ES-I3 (cell line): ENCODE data around the gene MAN2C1.
"Not testable (repeated sequence)": the region's sequence is repeated elsewhere in the genome, so short reads cannot be mapped to it uniquely, and the experiment has no call there.

ENCODE experiments used
- H3K36me3 ChIP-seq: 2 replicates; pipeline ENCODE4 v1.6.1; 2013; ENCODE audit warnings: mild to moderate bottlenecking, low read length, control low read depth, moderate library complexity; ENCODE audit not compliant: insufficient read depth
- H3K4me1 ChIP-seq: 2 replicates; pipeline ENCODE4 v1.6.1; 2013; ENCODE audit warnings: mild to moderate bottlenecking, control low read depth, low read length; ENCODE audit not compliant: insufficient read depth
- H3K9ac ChIP-seq: 2 replicates; pipeline ENCODE4 v1.6.1; 2013; ENCODE audit warnings: low read depth, mild to moderate bottlenecking, low read length, moderate library complexity
- H3K9me3 ChIP-seq: 2 replicates; pipeline ENCODE4 v1.6.1; 2013; ENCODE audit warnings: mild to moderate bottlenecking, low read length, moderate library complexity; ENCODE audit not compliant: control insufficient read depth, insufficient read depth

MAN2C1 gene

DNA sequence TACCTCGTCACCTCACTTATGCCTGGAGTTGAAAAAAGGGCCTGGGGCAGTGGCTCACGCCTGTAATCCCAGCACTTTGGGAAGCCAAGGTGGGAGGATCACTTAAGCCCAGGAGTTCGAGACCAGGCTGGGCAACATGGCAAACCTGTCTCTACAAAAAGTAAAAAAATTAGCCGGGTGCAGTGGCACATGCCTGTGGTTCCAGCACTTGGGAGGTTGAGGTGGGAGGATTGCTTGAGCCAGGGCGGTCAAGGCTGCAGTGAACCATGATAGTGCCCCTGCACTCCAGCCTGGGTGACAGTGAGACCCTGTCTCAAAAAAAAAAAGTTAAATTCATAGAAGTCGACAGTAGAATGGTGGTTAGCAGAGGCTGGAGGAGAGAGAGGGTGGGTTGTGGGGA, 26.2 kb downstream of the MAN2C1 start:
- Histone ChIP-seq H3K9me3 (no peaks in the 10 kb centered on the region), H3K36me3 (no peaks in the 10 kb centered on the region), H3K9ac (no peak overlapping the region), H3K4me1 (no peaks in the 10 kb centered on the region)

DNA sequence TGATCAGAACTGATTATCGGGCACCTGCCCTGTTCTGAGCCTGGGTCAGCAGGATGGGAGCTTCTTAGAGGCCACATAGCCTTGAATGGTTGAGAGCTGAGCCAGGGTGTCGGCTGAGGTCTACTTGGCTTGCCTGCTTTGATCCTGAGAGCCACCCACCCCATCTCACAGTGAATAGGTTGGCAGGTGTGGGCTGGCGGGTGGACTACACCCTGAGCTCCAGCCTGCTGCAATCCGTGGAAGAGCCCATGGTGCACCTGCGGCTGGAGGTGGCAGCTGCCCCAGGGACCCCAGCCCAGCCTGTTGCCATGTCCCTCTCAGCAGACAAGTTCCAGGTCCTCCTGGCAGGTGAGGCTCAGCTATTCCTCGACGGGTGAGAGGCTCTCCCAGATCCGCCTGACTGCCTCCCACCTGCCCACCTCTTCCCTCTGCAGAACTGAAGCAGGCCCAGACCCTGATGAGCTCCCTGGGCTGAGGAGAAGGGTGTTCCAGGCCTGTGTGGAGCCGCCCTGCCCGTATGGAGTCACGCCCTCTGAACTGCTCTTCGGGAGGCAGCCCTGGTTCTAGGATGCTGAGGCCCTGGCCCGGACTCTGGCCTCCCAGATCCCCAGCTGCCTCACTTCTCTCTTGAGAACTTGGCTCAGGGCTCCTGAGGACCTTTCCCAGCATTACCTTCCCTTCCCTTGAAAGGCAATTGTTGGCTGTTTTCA, 28.7 kb downstream of the MAN2C1 start:
- Histone ChIP-seq H3K9ac (no peak overlapping the region), H3K9me3 (no peaks in the 10 kb centered on the region), H3K4me1 (no peaks in the 10 kb centered on the region; the same call in 1 of the 2 replicates), H3K36me3 (no peaks in the 10 kb centered on the region)

DNA sequence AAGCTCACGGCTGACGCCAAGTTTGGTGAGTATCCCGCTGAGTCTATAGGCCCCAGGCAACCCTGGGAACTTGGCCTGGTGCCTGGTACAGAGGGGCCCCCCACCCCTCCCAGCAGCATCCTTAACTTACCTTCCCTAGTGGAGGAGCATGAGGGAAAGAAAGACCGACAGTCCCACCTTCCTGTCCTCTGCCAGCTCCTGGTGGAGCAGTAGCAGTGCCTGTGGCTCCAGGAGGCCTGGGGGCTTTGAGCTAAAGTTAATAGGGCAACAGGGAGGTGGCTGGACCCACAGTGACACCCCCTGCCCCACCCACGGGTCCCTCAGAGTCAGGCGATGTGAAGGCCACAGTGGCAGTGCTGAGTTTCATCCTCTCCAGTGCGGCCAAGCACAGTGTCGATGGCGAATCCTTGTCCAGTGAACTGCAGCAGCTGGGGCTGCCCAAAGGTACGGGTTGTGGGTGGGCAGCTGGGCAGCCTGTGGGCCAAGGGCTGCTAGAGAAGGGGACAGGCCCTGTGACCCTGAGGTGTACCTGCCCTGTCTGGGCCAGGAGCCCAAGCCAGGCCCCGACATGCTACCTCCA, 29.7 kb downstream of the MAN2C1 start:
- no peaks in the 10 kb centered on the region; the same call in 1 of the 2 replicates for H3K4me1 ChIP-seq
- no peaks in the 10 kb centered on the region for H3K36me3 ChIP-seq
- no peaks in the 10 kb centered on the region for H3K9me3 ChIP-seq
- H3K9ac ChIP-seq: no peak overlapping the region

DNA sequence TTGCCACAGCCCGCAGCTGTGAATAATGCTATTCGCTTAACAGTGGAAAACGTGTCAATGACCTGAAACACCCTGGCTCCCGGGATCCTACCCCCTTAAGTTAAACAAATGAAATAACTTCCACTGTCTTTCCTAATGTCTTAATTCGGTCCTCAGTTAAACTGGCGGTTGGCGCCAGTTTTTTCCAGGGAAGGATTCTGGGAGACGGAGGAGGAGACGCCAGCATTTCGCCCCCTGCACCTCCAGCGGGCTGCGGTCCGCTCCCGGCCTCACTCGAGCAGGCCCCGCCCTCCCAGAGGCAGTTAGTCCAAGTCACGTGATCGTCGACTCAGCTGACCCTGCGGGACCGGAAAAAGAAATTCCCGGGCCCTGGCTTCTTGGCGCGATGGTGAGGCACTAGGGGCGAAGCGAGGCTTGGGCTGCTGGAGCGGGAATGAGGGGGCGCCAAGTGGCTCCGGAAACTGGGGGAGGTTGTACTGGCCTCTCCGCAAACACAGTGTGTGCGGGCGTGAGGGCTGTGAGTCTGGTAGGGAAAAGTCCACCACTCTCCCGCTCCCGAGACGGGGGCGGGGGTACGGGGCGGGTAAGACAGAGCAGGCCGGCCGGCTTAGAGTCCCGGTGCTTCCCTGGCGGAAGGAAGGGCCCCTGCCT, 32.6 kb downstream of the MAN2C1 start, which contains the start of gene COMMD4:
COMMD4 (plus strand) TSS at position 359 of the 651 bp plus-strand sequence; CDS start at position 386, 27 bp downstream.
- no peaks in the 10 kb centered on the region; the same call in 1 of the 2 replicates for H3K4me1 ChIP-seq

DNA sequence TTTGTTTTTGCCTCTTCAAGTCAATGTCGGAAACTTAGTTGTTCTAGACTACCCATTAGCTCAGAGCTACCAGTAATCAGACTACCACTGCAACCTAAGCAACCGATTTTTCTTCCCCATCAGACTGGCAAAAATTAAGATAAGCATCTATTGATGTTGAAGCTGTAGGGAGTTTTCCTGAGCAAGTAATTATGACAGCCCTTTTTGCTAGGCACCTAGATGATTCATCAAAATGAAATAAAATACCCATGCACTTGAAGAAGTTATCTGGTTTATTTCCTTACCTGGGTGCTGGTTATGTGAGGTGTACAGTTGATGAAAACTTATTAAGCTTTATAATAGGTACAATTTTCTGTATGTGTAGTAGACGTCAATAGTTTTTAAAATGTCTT, 33.1 kb downstream of the MAN2C1 start:
- Histone ChIP-seq H3K4me1 (no peaks in the 10 kb centered on the region; the same call in 1 of the 2 replicates), H3K9me3 (no peaks in the 10 kb centered on the region), H3K9ac (peak overlapping the region; percentile 66; the same call in 1 of the 2 replicates)

More for the DNA sequence above, 32.6 kb downstream of the MAN2C1 start, which contains the start of gene COMMD4:
- Histone ChIP-seq H3K36me3 (no peaks in the 10 kb centered on the region), H3K9me3 (no peaks in the 10 kb centered on the region), H3K9ac (peak within 1 kb of the TSS; percentile 66)

DNA sequence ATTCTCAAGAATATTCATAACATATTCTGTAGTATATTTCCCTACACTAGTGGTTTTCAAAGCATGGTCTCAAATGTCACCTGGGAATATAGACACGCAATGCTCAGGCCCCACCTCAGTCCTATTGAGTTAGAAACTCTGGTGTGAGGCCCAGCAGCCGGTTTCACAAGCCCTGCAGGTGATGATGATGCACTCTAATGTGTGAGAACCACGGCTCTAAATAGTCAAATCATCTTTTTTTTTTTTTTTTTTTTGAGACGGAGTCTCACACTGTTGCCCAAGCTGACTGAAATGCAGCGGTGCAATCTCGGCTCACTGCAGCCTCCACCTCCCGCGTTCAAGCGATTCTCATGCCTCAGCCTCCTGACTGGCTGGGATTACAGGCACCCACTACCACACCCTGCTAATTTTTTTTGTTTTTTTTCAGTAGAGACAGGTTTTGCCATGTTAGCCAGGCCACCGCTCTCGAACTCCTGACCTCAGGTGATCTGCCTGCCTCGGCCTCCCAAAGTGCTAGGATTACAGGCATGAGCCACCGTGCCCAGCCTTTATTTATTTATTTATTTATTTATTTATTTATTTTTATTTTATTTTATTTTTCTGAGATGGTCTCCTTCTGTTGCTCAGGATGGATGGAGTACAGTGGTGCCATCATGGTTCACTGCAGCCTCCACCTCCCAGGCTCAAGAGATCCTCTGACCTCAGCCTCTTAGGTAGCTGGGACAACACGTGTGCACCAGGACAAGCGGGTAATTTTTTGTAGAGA, 34.6 kb downstream of the MAN2C1 start:
- not testable (repeated sequence) for H3K4me1 ChIP-seq, H3K36me3 ChIP-seq, H3K9me3 ChIP-seq

More for the DNA sequence above, 33.1 kb downstream of the MAN2C1 start:
- H3K36me3 ChIP-seq: no peaks in the 10 kb centered on the region

DNA sequence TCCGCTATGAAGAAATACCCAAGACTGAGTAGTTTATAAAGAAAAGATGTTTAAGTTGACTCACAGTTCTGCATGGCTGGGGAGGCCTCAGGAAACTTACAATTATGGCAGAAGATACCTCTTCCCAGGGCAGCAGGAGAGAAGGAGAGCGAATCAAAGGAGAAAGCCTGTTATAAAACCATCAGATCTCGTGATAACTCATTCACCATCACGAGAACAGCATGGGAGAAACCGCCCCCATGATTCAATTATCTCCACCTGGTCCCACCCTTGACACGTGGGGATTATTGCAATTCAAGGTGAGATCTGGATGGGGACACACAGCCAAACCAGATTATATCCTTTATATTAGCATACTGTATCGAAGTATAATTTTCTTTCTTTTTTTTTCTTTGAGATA, 36.3 kb downstream of the MAN2C1 start:
- H3K9ac ChIP-seq, H3K4me1 ChIP-seq, H3K9me3 ChIP-seq, H3K36me3 ChIP-seq: not testable (repeated sequence)

More for the DNA sequence above, 34.6 kb downstream of the MAN2C1 start:
- H3K9ac ChIP-seq: not testable (repeated sequence)

DNA sequence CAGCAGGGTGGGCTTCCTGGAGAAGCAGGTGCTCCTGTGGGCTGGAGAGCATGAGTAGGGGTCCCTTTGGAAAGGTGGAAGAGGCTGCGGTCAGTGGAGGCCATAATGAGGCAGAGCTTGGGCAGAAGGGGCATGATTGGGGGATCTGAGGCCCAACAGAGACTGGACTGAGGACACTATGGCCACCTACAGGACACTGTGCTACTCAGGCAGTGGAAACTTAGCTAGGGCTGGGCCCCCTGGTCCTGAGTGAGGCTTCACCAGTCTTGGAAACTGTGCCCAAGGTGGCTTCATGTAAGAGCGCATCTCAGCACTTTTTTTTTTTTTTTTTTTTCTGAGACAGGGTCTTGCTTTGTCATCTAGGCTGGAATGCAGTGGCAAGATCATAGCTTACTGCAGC, 38.8 kb downstream of the MAN2C1 start:
- H3K9ac ChIP-seq: no peak overlapping the region
- no peaks in the 10 kb centered on the region for H3K4me1 ChIP-seq

DNA sequence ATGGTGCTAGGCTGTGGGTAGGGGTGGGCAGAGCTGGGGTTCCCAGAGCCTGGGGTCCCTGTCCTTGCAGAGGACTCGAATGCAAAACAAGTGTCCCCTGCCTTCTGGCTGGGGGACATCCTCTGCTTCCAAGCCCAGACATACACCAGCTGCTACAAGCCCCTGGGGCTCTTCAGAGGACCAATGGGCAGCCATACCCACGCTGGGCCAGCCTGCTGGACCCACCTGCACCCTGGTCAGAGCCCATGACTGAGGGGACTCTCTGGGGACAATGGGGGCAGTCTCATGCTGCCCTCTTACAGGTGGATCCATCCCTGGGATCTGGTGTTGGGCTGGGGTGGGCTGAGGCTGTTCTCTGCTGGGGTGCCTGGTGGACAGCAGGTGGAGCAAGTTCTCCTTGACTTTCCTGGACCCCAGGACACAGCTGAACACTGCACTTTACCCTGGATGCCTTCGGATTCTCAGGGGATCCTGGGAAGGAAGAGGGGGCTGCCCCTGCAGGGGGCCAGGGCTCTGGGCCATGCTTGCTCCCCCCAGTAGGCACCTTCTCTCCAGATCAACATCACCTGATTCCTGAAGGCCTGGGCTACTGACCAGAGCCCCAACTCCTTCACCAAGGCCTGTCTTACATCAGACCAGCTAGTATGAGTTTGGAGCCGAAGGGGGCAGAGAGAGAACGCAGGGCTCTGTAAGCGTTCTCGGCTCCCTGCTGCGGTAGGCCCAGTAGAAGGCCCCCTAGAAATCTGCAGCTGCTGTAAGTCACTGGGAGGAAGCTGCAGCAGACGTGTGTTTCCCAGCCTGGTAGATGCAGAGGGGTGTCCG, 39.7 kb downstream of the MAN2C1 start:
- H3K36me3 ChIP-seq: no peaks in the 10 kb centered on the region
- no peaks in the 10 kb centered on the region for H3K4me1 ChIP-seq
- no peaks in the 10 kb centered on the region for H3K9me3 ChIP-seq
- H3K9ac ChIP-seq: no peak overlapping the region

More for the DNA sequence above, 38.8 kb downstream of the MAN2C1 start:
- Histone ChIP-seq H3K36me3 (no peaks in the 10 kb centered on the region), H3K9me3 (no peaks in the 10 kb centered on the region)

DNA sequence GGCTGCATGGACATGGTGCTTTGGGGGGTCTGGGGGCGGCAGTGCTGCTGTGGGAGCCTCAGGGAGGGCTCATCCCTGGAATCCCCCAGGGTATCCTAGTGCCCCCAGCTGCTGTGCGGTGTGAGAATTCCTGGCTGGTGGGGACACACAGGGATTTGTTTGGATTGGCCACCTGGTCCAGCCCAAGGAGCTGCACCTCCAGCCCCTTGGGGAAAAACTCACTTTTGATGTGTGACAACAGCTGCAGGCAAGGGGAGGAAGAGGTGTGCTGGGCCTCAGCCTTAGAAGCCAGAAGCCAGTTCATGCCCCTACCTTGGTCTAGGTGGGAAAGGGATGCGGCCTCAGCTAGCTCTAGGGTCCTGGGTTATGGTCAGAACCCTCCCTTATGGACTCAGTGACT, 40.9 kb downstream of the MAN2C1 start:
- Histone ChIP-seq H3K4me1 (no peaks in the 10 kb centered on the region), H3K9me3 (no peaks in the 10 kb centered on the region), H3K9ac (no peak overlapping the region), H3K36me3 (no peaks in the 10 kb centered on the region)

DNA sequence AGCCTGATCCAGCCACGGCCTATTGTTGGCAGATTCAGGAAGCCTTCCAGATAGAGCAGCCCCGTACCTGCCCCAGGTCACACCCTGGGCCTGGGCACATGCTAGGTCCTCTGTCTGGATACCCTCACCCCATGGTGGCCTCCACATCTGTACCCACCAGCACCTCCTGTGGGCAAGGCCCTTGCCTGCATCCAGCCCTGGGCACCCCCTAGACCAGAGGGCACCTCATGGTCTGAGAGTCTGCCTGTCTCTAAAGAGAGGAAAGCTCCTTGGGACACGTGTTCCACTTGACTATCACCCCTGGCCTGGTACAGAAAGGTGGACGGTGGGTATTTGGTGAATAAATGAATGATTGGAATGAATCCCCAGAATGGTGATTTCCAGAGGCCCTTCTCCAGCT, 41.4 kb downstream of the MAN2C1 start:
- H3K9me3 ChIP-seq: no peaks in the 10 kb centered on the region
- no peak overlapping the region for H3K9ac ChIP-seq
- H3K36me3 ChIP-seq: no peaks in the 10 kb centered on the region
- H3K4me1 ChIP-seq: no peaks in the 10 kb centered on the region

DNA sequence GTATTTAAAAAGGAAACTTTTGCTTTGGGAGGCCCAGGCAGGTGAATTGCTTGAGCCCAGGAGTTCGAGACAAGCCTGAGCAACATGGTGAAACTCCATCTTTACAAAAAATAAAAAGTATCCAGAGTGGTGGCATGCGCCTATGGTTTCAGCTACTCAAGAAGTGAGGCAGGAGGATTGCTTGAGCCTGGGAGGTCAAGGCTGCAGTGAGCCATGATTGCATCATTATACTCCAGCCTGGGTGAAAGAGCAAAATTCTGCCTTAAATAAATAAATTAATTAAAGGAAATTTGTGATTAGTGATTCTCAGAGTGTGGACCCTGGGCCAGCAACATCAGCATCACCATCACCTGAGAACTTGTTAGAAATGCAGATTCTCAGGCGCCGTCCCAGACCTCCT, 42.5 kb downstream of the MAN2C1 start:
- no peaks in the 10 kb centered on the region for H3K36me3 ChIP-seq
- no peak overlapping the region for H3K9ac ChIP-seq
- no peaks in the 10 kb centered on the region for H3K9me3 ChIP-seq
- H3K4me1 ChIP-seq: no peaks in the 10 kb centered on the region

DNA sequence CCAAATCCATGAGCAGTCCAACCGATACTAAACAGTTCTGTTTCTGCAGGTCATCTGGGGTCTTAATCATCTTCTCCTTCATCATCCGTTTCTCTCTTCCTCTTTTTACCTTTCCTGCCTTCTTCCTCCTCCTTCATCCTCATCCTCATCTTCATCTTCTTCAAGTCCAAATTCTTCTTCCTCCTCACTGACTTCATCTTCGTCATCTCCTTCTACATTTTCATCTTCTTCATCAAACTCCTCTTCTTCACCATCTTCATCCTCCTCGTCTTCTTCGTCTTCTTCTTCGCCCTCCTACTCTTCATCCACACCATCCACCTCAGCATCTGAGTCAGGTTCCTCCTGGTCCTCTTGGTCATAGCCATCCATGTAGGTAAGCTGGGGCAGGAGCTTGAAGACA, 46.7 kb downstream of the MAN2C1 start:
- Histone ChIP-seq H3K4me1 (no peaks in the 10 kb centered on the region), H3K36me3 (no peaks in the 10 kb centered on the region), H3K9ac (no peak overlapping the region), H3K9me3 (no peaks in the 10 kb centered on the region)
